Stimulated activated CD8-positive, alpha-beta memory T cell treated with anti-CD3 and anti-CD28 coated beads, Interleukin-12 subunit alpha, Interleukin-12 subunit beta, amount 100 ng/mL, for 1 hour (primary cell): ENCODE results near the gene SLC24A3.

ENCODE experiments used
- DNase-seq: peaks from one replicate; pipeline ENCODE4 v3.0.0-alpha.2; 2020; ENCODE audit warnings: low read depth

Gene SLC24A3

DNA sequence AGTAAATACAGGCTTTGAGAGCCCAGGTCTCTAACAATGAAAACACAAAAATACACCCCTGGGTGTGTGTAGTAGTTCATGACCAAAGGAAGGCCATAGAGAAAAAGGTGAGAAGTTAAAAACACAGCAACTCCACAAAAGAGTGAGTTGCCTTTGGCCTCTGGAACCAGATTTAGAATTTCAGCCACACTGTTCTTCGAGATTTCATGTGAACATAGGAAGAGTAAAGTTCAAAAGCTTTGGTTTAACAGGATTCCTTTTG, 502.1 kb downstream of the SLC24A3 start:
- DNase-seq: no peak

GRCh38 chr20:19715986-19716385, 503.5 kb downstream of the SLC24A3 start:
- no peak for DNase-seq

DNA sequence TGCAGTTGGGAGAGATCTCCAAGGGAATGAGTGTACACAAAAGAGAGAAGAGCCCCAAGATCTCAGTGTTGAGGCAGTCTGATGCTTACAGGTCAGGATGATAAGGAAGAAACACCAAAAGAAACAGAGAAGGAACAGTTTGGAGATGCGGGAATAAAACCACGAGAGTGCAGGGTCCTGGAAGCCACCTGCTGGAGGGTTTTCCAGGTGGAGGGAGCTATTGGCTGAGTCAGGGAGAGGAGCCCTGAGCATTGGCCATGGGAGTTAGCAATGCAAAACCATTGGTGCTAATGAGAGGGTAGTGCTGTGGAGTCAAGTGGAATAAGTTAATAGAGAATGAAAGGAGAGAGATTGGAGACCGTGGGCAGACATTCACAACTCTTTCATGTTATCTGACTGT, 506.4 kb downstream of the SLC24A3 start:
- no peak for DNase-seq

DNA sequence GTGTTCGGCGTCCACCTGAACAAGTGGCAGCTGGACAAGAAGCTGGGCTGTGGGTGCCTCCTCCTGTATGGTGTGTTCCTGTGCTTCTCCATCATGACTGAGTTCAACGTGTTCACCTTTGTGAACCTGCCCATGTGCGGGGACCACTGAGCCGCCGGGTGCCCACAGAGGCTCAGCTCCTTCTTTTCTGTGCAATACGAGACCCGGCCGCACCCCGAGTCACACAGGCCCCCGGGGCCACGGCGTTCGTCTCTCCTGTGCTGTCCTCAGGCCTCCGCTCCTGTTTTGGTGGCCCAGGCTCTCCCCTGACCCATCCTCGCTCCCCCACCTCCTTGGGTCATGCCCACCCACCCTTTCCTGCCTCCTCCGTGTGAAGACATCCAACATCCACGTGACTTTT, 508.5 kb downstream of the SLC24A3 start:
- DNase-seq: no peak

GRCh38 chr20:19723051-19723450, 510.6 kb downstream of the SLC24A3 start:
- DNase-seq: no peak

DNA sequence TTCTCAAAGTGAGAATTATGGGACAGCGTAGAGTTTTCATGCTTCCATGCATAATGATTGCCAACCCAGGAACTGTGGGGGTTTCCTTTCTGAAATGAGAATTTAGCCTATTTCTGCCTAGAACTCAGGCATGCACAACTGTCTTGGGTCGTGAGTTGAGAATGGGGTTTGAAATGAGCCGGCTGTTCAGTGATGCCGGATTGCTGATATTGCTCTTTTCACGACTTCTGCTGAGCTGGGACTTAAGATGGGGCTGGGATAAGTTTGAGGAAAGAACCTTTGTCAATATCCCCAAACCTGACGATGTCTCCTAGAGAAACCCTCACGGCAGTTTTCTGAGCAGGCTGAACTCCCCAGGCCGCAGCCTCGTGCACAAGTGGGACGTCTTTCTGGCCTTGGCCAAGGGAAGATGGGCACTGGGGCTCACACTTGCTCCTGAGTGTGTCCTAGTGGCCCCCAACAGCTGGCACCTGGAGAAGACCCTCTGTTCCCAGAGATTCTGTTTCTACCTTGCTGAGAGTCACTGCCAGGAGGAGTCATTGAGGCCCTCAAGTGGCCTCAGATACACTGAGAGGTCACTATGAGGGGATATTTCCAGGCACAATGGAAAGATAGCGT, 511.5 kb downstream of the SLC24A3 start:
- DNase-seq: no peak

DNA sequence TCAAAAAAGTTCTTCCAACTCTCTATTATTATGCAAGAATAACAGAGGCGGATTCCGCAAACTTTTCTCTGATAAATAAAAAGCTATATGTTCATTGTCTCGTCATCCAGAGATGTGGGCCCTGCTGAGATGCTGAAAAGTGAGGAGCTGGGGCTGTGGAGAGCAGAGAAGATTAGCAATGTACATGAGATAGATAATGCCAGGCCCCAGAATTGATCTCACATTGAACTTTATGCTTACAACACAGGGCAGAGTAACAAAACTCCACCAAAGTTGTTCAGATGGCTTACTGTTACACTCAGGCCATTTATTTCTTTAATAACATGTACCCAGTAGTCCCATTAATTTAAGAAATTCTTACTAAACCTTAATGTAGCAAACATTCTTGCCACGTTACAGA, 512.9 kb downstream of the SLC24A3 start:
- no peak for DNase-seq

DNA sequence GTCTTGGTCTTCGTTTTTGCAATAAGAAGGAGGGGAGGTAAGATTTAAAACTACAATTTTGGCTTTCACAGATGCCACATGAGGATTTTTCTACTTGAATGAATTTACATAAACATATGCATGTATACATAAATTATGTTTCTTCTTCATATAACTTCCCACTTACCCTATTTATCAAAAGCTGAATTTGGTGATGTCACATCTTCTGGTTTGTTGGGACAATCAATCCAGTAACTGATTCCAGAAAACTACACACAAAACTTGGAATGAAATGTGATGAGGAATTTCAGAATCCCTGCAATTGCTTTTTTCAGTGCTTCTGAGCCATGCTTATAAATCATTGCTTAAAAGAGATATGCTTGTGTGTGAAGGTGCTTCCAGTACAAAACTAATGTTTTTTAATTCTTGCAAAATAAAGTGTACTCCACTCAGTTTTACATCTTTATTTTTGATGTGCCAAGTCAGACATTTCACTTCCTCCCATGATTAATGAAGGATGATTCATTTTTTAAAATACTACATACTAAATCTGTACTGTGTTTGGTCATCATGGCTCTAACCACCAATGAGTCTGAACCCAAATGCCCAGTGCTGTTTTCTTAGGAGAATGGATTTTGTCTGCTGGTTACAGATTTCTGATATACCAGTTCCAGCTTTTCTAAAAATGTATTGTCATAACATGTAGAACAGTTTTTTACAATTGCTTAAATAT, 513.5 kb downstream of the SLC24A3 start:
- DNase-seq: no peak

GRCh38 chr20:19727251-19727847, 514.9 kb downstream of the SLC24A3 start:
- no peak for DNase-seq

DNA sequence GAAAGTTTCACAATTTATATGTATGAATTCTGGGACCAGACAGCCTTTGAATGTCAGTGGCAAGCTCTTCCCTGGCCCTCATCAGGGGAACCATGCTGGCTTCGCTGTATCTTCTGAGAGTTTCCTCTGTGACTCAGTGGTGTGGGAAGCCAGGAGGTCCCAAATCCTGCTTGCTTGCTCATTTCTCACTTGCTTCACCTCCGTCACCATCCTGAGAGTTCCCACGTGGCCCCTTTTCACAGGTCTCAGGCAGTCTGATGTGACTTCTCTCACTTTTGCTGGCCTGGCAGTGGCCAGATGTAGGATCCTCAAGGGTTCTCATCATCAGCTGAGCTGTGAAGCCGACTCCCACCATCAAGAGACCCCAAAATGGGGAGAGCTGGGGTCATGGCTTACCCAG, 517.2 kb downstream of the SLC24A3 start:
- DNase-seq: no peak

- DNase-seq: no peak
Observed at GRCh38 chr20:19730706-19731105, 518.3 kb downstream of the SLC24A3 start.

DNA sequence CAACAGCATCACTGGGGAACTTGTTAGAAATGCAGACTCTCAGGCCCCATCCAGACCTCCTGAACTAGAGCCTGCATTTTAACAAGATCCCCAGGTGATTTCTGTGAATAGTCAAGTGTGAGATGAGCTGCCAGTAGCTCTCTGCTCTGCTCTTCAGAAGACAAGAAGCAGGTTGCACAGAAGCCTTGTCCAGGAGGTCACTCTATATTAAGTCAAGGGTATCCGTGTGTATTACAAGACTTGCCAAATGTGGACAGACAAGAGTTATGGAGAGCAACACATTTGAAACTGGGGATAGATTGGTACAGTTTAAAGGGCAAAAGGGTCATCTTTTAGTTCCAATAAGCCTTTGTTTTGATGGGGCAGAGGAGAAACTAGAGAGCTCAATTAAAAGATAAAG, 522.4 kb downstream of the SLC24A3 start:
- no peak for DNase-seq

GRCh38 chr20:19735446-19735845, 523.0 kb downstream of the SLC24A3 start:
- DNase-seq: no peak

DNA sequence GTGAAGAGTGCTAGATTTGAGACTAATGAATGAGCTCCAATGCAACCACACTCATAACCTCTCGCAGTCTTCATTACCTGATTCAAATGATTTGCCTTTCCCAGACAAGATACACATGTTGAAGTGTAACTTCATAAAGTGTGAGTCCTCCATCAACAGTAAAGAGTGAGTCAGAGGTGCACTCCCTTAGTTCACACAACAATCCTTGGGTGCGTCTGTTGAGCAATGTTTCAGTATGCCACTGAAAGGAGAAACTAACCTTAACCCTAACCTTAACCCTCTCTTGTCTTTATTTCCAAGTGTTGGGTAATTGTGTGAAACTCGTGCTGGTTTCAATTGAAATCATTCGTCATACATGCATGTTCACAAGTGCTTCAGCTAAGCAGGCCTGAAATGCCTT, 524.6 kb downstream of the SLC24A3 start:
- DNase-seq: no peak

DNA sequence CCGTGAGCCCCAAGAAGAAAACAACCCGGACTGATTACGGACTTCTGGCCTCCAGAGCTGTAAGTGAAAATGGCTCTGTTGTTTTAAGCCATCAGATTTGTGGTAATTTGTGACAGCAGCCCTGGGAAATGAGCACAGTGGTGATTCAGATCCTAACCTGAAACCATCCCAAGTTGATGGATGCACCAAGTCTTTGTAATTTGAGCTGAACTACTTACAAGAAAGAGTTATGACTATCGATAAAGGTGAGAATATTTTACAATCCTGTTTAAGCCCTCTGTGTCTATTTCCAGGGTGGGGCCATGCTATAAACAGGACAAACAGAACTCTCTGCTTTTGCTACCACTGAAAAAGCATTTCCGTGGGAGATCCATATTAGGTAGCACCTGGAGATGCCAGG, 526.5 kb downstream of the SLC24A3 start:
- no peak for DNase-seq

- no peak for DNase-seq
Observed at GRCh38 chr20:19739351-19739750, 526.9 kb downstream of the SLC24A3 start.

GRCh38 chr20:19740512-19740911, 528.1 kb downstream of the SLC24A3 start:
- DNase-seq: no peak

DNA sequence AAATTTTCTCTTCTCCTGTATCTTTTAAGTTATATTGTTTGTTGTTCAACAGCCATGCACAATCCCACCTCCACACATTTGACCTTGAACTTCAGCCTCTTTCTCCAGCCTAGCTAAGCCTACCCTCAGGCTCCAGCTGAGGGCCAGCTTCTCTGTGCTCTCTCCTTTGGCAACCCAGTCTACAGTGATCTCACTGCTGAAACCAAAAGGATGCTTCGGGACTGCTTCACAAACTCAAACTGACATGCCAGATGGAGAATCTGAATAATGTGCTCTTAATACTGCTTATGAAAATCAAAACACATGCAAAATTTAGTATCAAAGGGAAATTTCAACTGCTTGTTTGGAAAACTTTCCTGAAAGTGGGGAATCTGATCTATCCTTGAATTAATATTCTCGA, 529.5 kb downstream of the SLC24A3 start:
- DNase-seq: no peak

- DNase-seq: no peak
Observed at GRCh38 chr20:19742974-19743639, 530.7 kb downstream of the SLC24A3 start.

- no peak for DNase-seq
Observed at GRCh38 chr20:19743640-19743995, 531.2 kb downstream of the SLC24A3 start.

- no peak for DNase-seq
Observed at GRCh38 chr20:19745106-19745505, 532.7 kb downstream of the SLC24A3 start.

GRCh38 chr20:19745584-19745983, 533.1 kb downstream of the SLC24A3 start:
- DNase-seq: no peak

- DNase-seq: no peak
Observed at GRCh38 chr20:19746396-19746795, 534.0 kb downstream of the SLC24A3 start.

DNA sequence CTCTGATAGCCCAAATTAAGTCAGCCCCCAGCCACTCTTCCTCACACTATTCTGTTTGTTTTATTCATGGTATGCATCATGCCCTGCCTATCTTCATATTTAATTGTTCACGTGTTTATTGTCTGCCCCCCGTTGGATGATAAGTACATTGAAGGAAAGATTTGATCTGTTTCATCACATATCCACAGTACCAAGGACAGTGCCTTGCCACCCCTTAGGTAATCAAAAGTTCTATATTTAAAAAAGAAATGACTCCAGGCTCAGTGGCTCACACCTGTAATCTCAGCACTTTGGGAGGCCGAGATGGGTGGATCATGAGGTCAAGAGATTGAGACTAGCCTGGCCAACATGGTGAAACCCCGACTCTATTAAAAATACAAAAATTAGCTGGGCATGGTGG, 535.5 kb downstream of the SLC24A3 start:
- DNase-seq: no peak
